NCI-H69 (cell line): ENCODE results near the gene ACAA1.
"Not testable (repeated sequence)": the region's sequence is repeated elsewhere in the genome, so short reads cannot be mapped to it uniquely, and the experiment has no call there.

ENCODE experiments used
- DNase-seq: peaks from one replicate; lab custom pipeline; 2025; lab: John Stamatoyannopoulos, UW

The ACAA1 gene

GRCh38 chr3:38134517-38135143 lies 2.3 kb downstream of the ACAA1 start:
- DNase-seq: not testable (repeated sequence)

- no peak for DNase-seq
These were observed 3.1 kb downstream of the ACAA1 start for GRCh38 chr3:38133557-38134405.

GRCh38 chr3:38133209-38133556 lies 3.7 kb downstream of the ACAA1 start:
- no peak for DNase-seq

- peak; percentile 14 for DNase-seq
These were observed 5.1 kb downstream of the ACAA1 start for GRCh38 chr3:38131621-38132369.

GRCh38 chr3:38130631-38131065 lies 6.3 kb downstream of the ACAA1 start:
- DNase-seq: no peak

GRCh38 chr3:38129058-38129457 lies 7.9 kb downstream of the ACAA1 start:
- DNase-seq: no peak

GRCh38 chr3:38128303-38128655 lies 8.6 kb downstream of the ACAA1 start:
- no peak for DNase-seq

GRCh38 chr3:38127611-38128302 lies 9.2 kb downstream of the ACAA1 start:
- no peak for DNase-seq

GRCh38 chr3:38126121-38126892 lies 10.6 kb downstream of the ACAA1 start:
- DNase-seq: no peak

GRCh38 chr3:38125305-38126120 lies 11.4 kb downstream of the ACAA1 start:
- no peak for DNase-seq

- DNase-seq: peak; percentile 62
These were observed 12.4 kb downstream of the ACAA1 start for GRCh38 chr3:38124324-38125122.

- DNase-seq: no peak
These were observed 14.1 kb downstream of the ACAA1 start for GRCh38 chr3:38122712-38123290.

- DNase-seq: no peak
These were observed 15.0 kb downstream of the ACAA1 start for GRCh38 chr3:38121832-38122461.

GRCh38 chr3:38121451-38121831 lies 15.5 kb downstream of the ACAA1 start:
- DNase-seq: no peak

- no peak for DNase-seq
These were observed 16.1 kb downstream of the ACAA1 start for GRCh38 chr3:38120693-38121450.

- no peak for DNase-seq
These were observed 16.9 kb downstream of the ACAA1 start for GRCh38 chr3:38119821-38120692.

- DNase-seq: no peak
These were observed 17.7 kb downstream of the ACAA1 start for GRCh38 chr3:38119248-38119544.
